ENCODE results near the gene CISH.

Gene CISH

GRCh38 chr3:50599115-50599715 lies 12.4 kb downstream of the CISH start:
- DNase-seq (ENCODE audit: low read depth): no peak

- DNase-seq (ENCODE audit: low read depth): no peak
These were observed 17.3 kb downstream of the CISH start for GRCh38 chr3:50594253-50594785.

GRCh38 chr3:50592568-50592967 lies 19.0 kb downstream of the CISH start:
- no peak for DNase-seq (ENCODE audit: low read depth)

GRCh38 chr3:50591196-50591741 lies 20.3 kb downstream of the CISH start:
- DNase-seq (ENCODE audit: low read depth): no peak

GRCh38 chr3:50588759-50589433 lies 22.7 kb downstream of the CISH start:
- no peak for DNase-seq (ENCODE audit: low read depth)

GRCh38 chr3:50587806-50588758 lies 23.5 kb downstream of the CISH start:
- DNase-seq (ENCODE audit: low read depth): peak; percentile 82

- DNase-seq (ENCODE audit: low read depth): no peak
These were observed 24.2 kb downstream of the CISH start for GRCh38 chr3:50587373-50587772.

- DNase-seq (ENCODE audit: low read depth): no peak
These were observed 24.9 kb downstream of the CISH start for GRCh38 chr3:50586763-50587070.

- DNase-seq (ENCODE audit: low read depth): no peak
These were observed 25.4 kb downstream of the CISH start for GRCh38 chr3:50585919-50586762.

GRCh38 chr3:50584391-50584790 lies 27.2 kb downstream of the CISH start:
- DNase-seq (ENCODE audit: low read depth): no peak

- DNase-seq (ENCODE audit: low read depth): no peak
These were observed 27.7 kb downstream of the CISH start for GRCh38 chr3:50583897-50584296.

GRCh38 chr3:50582083-50582482 lies 29.5 kb downstream of the CISH start:
- DNase-seq (ENCODE audit: low read depth): no peak

- DNase-seq (ENCODE audit: low read depth): no peak
These were observed 30.1 kb downstream of the CISH start for GRCh38 chr3:50581459-50581842.

GRCh38 chr3:50580683-50581458 lies 30.7 kb downstream of the CISH start:
- DNase-seq (ENCODE audit: low read depth): no peak

- no peak for DNase-seq (ENCODE audit: low read depth)
These were observed 34.2 kb downstream of the CISH start for GRCh38 chr3:50577348-50577747.

- DNase-seq (ENCODE audit: low read depth): no peak
These were observed 36.2 kb downstream of the CISH start for GRCh38 chr3:50575372-50575771.

GRCh38 chr3:50574444-50574831 lies 37.1 kb downstream of the CISH start:
- no peak for DNase-seq (ENCODE audit: low read depth)

GRCh38 chr3:50573566-50574443 lies 37.8 kb downstream of the CISH start:
- peak; percentile 66 for DNase-seq (ENCODE audit: low read depth)

GRCh38 chr3:50572801-50573371 lies 38.7 kb downstream of the CISH start:
- peak; percentile 44 for DNase-seq (ENCODE audit: low read depth)
